ENCODE data around the gene DUSP14. TPM values are rescaled to one million over a fixed set of nuclear protein-coding genes. Genes with fewer than 3 reads are reported as not detected.

Gene DUSP14
- total RNA-seq, 6 donors from 2014 or later, result 4.2 to 40.0 (median 9.4) TPM

DNA sequence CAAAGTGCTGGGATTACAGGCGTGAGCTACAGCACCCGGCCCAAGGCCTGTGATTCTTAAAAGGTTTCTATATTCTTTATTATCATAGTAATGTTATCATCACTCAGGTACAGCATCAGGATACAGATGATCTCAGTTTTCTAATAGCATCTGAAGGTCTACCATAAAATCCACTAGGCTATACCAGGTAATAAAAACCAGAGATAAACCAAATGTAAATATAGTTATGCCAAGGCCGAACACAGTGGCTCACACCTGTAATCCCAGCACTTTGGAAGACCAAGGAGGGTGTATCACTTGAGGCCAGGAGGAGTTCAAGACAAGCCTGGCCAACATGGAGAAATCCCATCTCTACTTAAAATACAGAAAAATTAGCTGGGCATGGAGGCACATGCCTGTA lies 65.7 kb downstream of the DUSP14 start:
- TF ChIP-seq POLR2A (IDR thresholded peaks at IDR 0.05) (no peak), EP300 (IDR thresholded peaks at IDR 0.05) (no peak)
- WGBS, 2 donors, result 98 to 100% methylated on average over 3 of the region's 3 CpGs
- H3K27ac ChIP-seq, result no peak overlapping the region
- H3K4me1 ChIP-seq, result no peaks in the 10 kb centered on the region
- peaks cover 2 to 67% (median 27%) of the 10 kb centered on the region in 4 donors for H3K36me3 ChIP-seq
- DNase-seq (no peak), ATAC-seq (ENCODE audit: low FRiP score in 2 of 2) (no peak)
- H3K9me3 ChIP-seq, result no peaks in the 10 kb centered on the region
- H3K27me3 ChIP-seq, result no peaks in the 10 kb centered on the region
- no peak overlapping the region for H3K4me3 ChIP-seq

DNA sequence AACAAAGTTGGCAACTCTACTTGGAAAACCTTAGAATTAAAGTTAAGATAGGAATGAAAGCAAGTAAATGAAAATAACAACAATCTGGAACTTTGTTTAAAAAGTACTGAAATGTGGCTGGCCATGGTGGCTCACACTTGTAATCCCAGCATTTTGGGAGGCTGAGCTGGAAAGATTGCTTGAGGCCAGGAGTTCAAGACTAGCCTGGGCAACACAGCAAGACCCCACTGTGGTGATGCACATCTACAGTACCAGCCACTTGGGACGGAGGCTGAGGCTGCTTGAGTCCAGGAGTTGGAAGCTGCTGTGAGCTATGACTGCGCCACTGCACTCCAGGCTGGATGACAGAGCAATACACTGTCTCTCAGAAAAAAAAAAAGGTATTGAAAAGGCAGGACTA lies 67.8 kb downstream of the DUSP14 start:
- ATAC-seq (ENCODE audit: low FRiP score in 2 of 2), result no peak
- H3K36me3 ChIP-seq, result peaks cover 2 to 77% (median 36%) of the 10 kb centered on the region in 4 donors
- WGBS, 2 donors, result 94 to 96% methylated on average over 2 of the region's 2 CpGs

DNA sequence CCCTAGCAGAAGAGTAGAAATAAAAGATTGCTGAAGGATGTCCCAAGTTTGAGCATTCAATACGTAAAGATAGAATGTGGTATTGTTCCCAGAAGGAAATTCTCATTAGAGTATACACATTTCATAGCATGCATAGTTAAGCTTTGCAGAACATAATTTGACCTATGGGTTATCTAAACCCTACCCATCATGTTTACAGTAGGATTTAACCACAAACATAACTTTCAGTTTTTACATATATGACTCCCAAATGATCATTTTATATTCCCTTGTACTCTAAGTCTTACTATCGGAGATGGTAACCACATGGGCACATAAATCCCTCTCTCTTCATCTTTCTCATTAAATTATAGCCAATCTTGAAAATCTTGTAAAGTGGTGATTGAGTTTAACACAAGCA lies 68.6 kb downstream of the DUSP14 start:
- DNase-seq (no peak), ATAC-seq (ENCODE audit: low FRiP score in 2 of 2) (no peak)
- Histone ChIP-seq H3K36me3 (peaks cover 2 to 69% (median 28%) of the 10 kb centered on the region in 4 donors), H3K4me1 (no peaks in the 10 kb centered on the region), H3K9me3 (no peaks in the 10 kb centered on the region), H3K27me3 (no peaks in the 10 kb centered on the region), H3K4me3 (no peak overlapping the region), H3K27ac (no peak overlapping the region)
- 93 to 95% methylated on average over 2 of the region's 2 CpGs for WGBS, 2 donors
- no peak for TF ChIP-seq POLR2A (IDR thresholded peaks at IDR 0.05)
- TF ChIP-seq, protein P1, sequence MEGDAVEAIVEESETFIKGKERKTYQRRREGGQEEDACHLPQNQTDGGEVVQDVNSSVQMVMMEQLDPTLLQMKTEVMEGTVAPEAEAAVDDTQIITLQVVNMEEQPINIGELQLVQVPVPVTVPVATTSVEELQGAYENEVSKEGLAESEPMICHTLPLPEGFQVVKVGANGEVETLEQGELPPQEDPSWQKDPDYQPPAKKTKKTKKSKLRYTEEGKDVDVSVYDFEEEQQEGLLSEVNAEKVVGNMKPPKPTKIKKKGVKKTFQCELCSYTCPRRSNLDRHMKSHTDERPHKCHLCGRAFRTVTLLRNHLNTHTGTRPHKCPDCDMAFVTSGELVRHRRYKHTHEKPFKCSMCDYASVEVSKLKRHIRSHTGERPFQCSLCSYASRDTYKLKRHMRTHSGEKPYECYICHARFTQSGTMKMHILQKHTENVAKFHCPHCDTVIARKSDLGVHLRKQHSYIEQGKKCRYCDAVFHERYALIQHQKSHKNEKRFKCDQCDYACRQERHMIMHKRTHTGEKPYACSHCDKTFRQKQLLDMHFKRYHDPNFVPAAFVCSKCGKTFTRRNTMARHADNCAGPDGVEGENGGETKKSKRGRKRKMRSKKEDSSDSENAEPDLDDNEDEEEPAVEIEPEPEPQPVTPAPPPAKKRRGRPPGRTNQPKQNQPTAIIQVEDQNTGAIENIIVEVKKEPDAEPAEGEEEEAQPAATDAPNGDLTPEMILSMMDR (IDR thresholded peaks at IDR 0.05), result no peak
- no peak for TF ChIP-seq POLR2AphosphoS5 (IDR thresholded peaks at IDR 0.05)
- TF ChIP-seq EP300 (IDR thresholded peaks at IDR 0.05), result no peak

More for the DNA sequence above, 67.8 kb downstream of the DUSP14 start:
- Histone ChIP-seq H3K4me1 (no peaks in the 10 kb centered on the region), H3K9me3 (no peaks in the 10 kb centered on the region), H3K27me3 (no peaks in the 10 kb centered on the region), H3K4me3 (no peak overlapping the region), H3K27ac (no peak overlapping the region)
- TF ChIP-seq POLR2AphosphoS5 (IDR thresholded peaks at IDR 0.05) (no peak), EP300 (IDR thresholded peaks at IDR 0.05) (no peak), POLR2A (IDR thresholded peaks at IDR 0.05) (no peak)
- TF ChIP-seq, protein P1 (IDR thresholded peaks at IDR 0.05), result no peak
- DNase-seq, result no peak

DNA sequence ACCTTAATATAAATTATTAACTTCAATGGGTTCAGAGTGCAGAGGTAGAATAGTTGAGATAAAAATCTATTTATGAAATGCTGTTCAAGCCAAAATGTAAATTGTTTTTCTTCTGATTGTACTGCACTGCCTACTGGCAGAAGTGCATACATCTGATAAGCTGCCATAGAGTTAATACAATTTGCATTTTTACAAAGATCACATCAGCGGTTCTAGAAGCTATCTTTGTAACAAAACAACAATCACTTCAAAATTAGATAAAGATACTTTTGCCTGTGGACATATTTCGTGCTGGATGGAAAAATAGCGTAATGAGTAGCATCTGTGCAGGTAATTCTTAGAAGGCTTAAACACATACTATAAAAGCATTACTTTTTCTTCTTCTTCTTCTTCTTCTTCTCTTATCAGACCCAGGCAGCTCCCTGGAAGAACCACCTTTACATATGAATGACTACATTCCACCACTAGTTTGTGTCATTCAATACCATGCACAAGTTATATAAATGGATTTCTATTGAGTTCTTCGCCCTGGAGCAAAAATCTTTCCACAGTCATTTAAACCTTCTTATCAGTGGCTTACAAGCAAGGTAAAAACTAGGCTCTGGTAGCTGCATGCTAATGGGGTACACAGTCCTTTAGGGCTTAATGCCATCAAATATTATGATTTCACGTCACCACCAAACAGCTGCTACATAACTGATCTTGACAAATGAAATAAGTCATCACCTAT lies 72.5 kb downstream of the DUSP14 start:
- H3K36me3 ChIP-seq, result peaks cover 5 to 71% (median 45%) of the 10 kb centered on the region in 4 donors
- no peak overlapping the region for H3K4me3 ChIP-seq
- no peak overlapping the region for H3K27ac ChIP-seq
- no peaks in the 10 kb centered on the region for H3K9me3 ChIP-seq
- no peaks in the 10 kb centered on the region for H3K27me3 ChIP-seq
- TF ChIP-seq POLR2A (IDR thresholded peaks at IDR 0.05) (no peak), POLR2AphosphoS5 (IDR thresholded peaks at IDR 0.05) (no peak), EP300 (IDR thresholded peaks at IDR 0.05) (no peak)
- TF ChIP-seq, protein P1 (IDR thresholded peaks at IDR 0.05), result no peak
- DNase-seq, result no peak
- 79 to 81% methylated on average over 5 of the region's 5 CpGs for WGBS, 2 donors
- H3K4me1 ChIP-seq, result no peaks in the 10 kb centered on the region
- ATAC-seq (ENCODE audit: low FRiP score in 2 of 2), result no peak

Other genes starting within 250 kb of the DUSP14 start
- gene C17orf78, start 113.9 kb upstream of the DUSP14 start, total RNA-seq, result not detected
- 100 to 1,000 TPM in 3 of 6 donors, 10 to 100 TPM in 3; 55.7 to 129 (median 91.9) TPM for gene ACACA, start 83.1 kb upstream of the DUSP14 start, total RNA-seq
- 10 to 100 TPM in 5 of 6 donors, 1 to 10 TPM in 1; 9.8 to 37.7 (median 22.7) TPM for gene TADA2A, start 83.0 kb upstream of the DUSP14 start, total RNA-seq
- gene SYNRG, start 119.5 kb downstream of the DUSP14 start, total RNA-seq, result 10 to 100 TPM; 25.2 to 58.7 (median 43.8) TPM
- gene DDX52, start 153.6 kb downstream of the DUSP14 start, total RNA-seq, result 10 to 100 TPM in 5 of 6 donors, 1 to 10 TPM in 1; 9.0 to 24.9 (median 14.2) TPM

Data from upper lobe of left lung (tissue), 6 donors.